ENCODE measurements around the gene MGRN1. TPM values are rescaled to one million over a fixed set of nuclear protein-coding genes. Genes with fewer than 3 reads are reported as not detected.

MGRN1 gene
- total and polyA plus RNA-seq, 2 of the 13 experiments (the other 11 are each of a cell fraction or from before 2014, with no cell fraction given) = 11.9 to 12.6 TPM

- TF ChIP-seq HIC2 (CRISPR knock-in tag; IDR thresholded peaks at IDR 0.05; ENCODE audit: low read depth) (no peak; the same call in 1 of the 2 replicates), GABPB1 (CRISPR knock-in tag; IDR thresholded peaks at IDR 0.05) (peak; percentile 71), HOMEZ (CRISPR knock-in tag; IDR thresholded peaks at IDR 0.05; ENCODE audit: low read depth) (no peak; the same call in 1 of the 2 replicates), ARNT2 (CRISPR knock-in tag; IDR thresholded peaks at IDR 0.05; ENCODE audit: low read depth) (peak; percentile 92), CCAR2 (optimal IDR thresholded peaks at IDR 0.05; ENCODE audit: low read depth, low read length) (no peak), ZNF333 (CRISPR knock-in tag; IDR thresholded peaks at IDR 0.05; ENCODE audit: borderline replicate concordance) (no peak; the same call in 1 of the 2 replicates), PLRG1 (conservative IDR thresholded peaks at IDR 0.05) (no peak), CHD2 (IDR thresholded peaks at IDR 0.05; ENCODE audit: low read depth, low read length) (0 out of 2 replicates have a peak, but pooled peaks have one; percentile 37), JUNB (CRISPR knock-in tag; IDR thresholded peaks at IDR 0.05; ENCODE audit: borderline replicate concordance) (peak; percentile 19; the same call in 1 of the 2 replicates), U2AF2 (IDR thresholded peaks at IDR 0.05; ENCODE audit: low read depth, low read length) (no peak), ZNF326 (CRISPR knock-in tag; IDR thresholded peaks at IDR 0.05; ENCODE audit: borderline replicate concordance) (no peak), ZSCAN31 (CRISPR knock-in tag; IDR thresholded peaks at IDR 0.05; ENCODE audit: low read depth) (peak; percentile 18; the same call in 1 of the 2 replicates), ZNF704 (CRISPR knock-in tag; IDR thresholded peaks at IDR 0.05; ENCODE audit: borderline replicate concordance) (0 out of 2 replicates have a peak, but pooled peaks have one; percentile 42), KLF12 (CRISPR knock-in tag; IDR thresholded peaks at IDR 0.05; ENCODE audit: borderline replicate concordance) (peak; percentile 86), NR2C2 (CRISPR knock-in tag; IDR thresholded peaks at IDR 0.05; ENCODE audit: borderline replicate concordance) (peak; percentile 87)
- TF ChIP-seq, protein P1, sequence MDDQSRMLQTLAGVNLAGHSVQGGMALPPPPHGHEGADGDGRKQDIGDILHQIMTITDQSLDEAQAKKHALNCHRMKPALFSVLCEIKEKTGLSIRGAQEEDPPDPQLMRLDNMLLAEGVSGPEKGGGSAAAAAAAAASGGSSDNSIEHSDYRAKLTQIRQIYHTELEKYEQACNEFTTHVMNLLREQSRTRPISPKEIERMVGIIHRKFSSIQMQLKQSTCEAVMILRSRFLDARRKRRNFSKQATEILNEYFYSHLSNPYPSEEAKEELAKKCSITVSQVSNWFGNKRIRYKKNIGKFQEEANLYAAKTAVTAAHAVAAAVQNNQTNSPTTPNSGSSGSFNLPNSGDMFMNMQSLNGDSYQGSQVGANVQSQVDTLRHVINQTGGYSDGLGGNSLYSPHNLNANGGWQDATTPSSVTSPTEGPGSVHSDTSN (CRISPR knock-in tag; IDR thresholded peaks at IDR 0.05; ENCODE audit: borderline replicate concordance) = no peak
- TF ChIP-seq, protein P2, sequence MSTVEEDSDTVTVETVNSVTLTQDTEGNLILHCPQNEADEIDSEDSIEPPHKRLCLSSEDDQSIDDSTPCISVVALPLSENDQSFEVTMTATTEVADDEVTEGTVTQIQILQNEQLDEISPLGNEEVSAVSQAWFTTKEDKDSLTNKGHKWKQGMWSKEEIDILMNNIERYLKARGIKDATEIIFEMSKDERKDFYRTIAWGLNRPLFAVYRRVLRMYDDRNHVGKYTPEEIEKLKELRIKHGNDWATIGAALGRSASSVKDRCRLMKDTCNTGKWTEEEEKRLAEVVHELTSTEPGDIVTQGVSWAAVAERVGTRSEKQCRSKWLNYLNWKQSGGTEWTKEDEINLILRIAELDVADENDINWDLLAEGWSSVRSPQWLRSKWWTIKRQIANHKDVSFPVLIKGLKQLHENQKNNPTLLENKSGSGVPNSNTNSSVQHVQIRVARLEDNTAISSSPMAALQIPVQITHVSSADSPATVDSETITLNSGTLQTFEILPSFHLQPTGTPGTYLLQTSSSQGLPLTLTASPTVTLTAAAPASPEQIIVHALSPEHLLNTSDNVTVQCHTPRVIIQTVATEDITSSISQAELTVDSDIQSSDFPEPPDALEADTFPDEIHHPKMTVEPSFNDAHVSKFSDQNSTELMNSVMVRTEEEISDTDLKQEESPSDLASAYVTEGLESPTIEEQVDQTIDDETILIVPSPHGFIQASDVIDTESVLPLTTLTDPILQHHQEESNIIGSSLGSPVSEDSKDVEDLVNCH (CRISPR knock-in tag; IDR thresholded peaks at IDR 0.05) = no peak
- TF ChIP-seq, protein P3, sequence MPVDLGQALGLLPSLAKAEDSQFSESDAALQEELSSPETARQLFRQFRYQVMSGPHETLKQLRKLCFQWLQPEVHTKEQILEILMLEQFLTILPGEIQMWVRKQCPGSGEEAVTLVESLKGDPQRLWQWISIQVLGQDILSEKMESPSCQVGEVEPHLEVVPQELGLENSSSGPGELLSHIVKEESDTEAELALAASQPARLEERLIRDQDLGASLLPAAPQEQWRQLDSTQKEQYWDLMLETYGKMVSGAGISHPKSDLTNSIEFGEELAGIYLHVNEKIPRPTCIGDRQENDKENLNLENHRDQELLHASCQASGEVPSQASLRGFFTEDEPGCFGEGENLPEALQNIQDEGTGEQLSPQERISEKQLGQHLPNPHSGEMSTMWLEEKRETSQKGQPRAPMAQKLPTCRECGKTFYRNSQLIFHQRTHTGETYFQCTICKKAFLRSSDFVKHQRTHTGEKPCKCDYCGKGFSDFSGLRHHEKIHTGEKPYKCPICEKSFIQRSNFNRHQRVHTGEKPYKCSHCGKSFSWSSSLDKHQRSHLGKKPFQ (CRISPR knock-in tag; IDR thresholded peaks at IDR 0.05; ENCODE audit: insufficient replicate concordance) = peak; percentile 93
Observed at GRCh38 chr16:4663777-4664465, 39.3 kb downstream of the MGRN1 start (continued).

All from HepG2 (cell line).